MM.1S (cell line): ENCODE measurements around the gene PLXND1.

Experiments
- DNase-seq: peaks from one replicate; pipeline ENCODE4 v3.0.0-alpha.2; 2015
- H2AFZ ChIP-seq: fragments of 300-600 bp; sonication (generic); 2 replicates; pipeline ENCODE4 v1.6.0; 2016; ENCODE audit warnings: antibody characterized with exemption, low read length
- H3F3A ChIP-seq: fragments of 300-600 bp; sonication (generic); 2 replicates; pipeline ENCODE4 v1.6.1; 2016; ENCODE audit warnings: mild to moderate bottlenecking, antibody characterized with exemption, low read length, moderate library complexity, mixed read lengths; ENCODE audit not compliant: insufficient read depth
- H3K27ac ChIP-seq: fragments of 300-600 bp; sonication (generic); 2 replicates; pipeline ENCODE4 v1.5.1; 2016; ENCODE audit warnings: mild to moderate bottlenecking, low read length
- H3K27me3 ChIP-seq: fragments of 300-600 bp; sonication (generic); replicated peaks from 2 replicates; pipeline ENCODE4 v1.6.0; 2016; ENCODE audit warnings: low read length; ENCODE audit not compliant: insufficient read depth
- H3K36me3 ChIP-seq: fragments of 300-600 bp; sonication (generic); replicated peaks from 2 replicates; pipeline ENCODE4 v1.6.1; 2016; ENCODE audit warnings: mild to moderate bottlenecking, low read length, mixed read lengths; ENCODE audit not compliant: insufficient read depth
- H3K4me1 ChIP-seq: fragments of 300-600 bp; sonication (generic); 2 replicates; pipeline ENCODE4 v1.6.1; 2016; ENCODE audit warnings: low read length, mixed read lengths
- H3K4me2 ChIP-seq: fragments of 300-600 bp; sonication (generic); 2 replicates; pipeline ENCODE4 v1.6.0; 2016; ENCODE audit warnings: low read depth, low read length
- H3K4me3 ChIP-seq: fragments of 300-600 bp; sonication (generic); 2 replicates; pipeline ENCODE4 v1.5.1; 2016; ENCODE audit warnings: low read length, mixed read lengths
- H3K79me2 ChIP-seq: fragments of 300-600 bp; sonication (generic); 2 replicates; pipeline ENCODE4 v1.6.1; 2016; ENCODE audit warnings: mixed run types, low read length, mixed read lengths
- H3K9ac ChIP-seq: fragments of 300-600 bp; sonication (generic); 2 replicates; pipeline ENCODE4 v1.6.1; 2016; ENCODE audit warnings: low read length, mixed read lengths
- H3K9me2 ChIP-seq: fragments of 300-600 bp; sonication (generic); replicated peaks from 2 replicates; pipeline ENCODE4 v1.6.1; 2016; ENCODE audit warnings: mild to moderate bottlenecking, low read length, mixed read lengths; ENCODE audit not compliant: insufficient read depth
- H3K9me3 ChIP-seq: fragments of 300-600 bp; sonication (generic); replicated peaks from 2 replicates; pipeline ENCODE4 v1.6.1; 2016; ENCODE audit warnings: mild to moderate bottlenecking, low read length, mixed read lengths; ENCODE audit not compliant: insufficient read depth
- H4K20me1 ChIP-seq: fragments of 300-600 bp; sonication (generic); 2 replicates; pipeline ENCODE4 v1.6.1; 2016; ENCODE audit warnings: mild to moderate bottlenecking, low read length, moderate library complexity, mixed read lengths; ENCODE audit not compliant: insufficient read depth
- CTCF ChIP-seq: fragments of 300-600 bp; sonication (generic); IDR thresholded peaks from 2 replicates; pipeline ENCODE4 v1.5.1; 2016; ENCODE audit warnings: antibody characterized with exemption, low read length, mixed read lengths
- EZH2 ChIP-seq: fragments of 300-600 bp; sonication (generic); optimal IDR thresholded peaks from 2 replicates; pipeline ENCODE3; 2017; ENCODE audit warnings: low read depth, mild to moderate bottlenecking, antibody characterized with exemption, low read length, mixed read lengths
- EZH2phosphoT487 ChIP-seq: fragments of 300-600 bp; sonication (generic); IDR thresholded peaks from 2 replicates; pipeline ENCODE4 v1.6.1; 2018; ENCODE audit warnings: antibody characterized with exemption, low read length

Gene PLXND1

GRCh38 chr3:129603561-129603942 lies 2.9 kb downstream of the PLXND1 start:
- no peaks in the 10 kb centered on the region for H4K20me1 ChIP-seq
- no peak overlapping the region for H3K4me3 ChIP-seq
- no peak overlapping the region for H2AFZ ChIP-seq
- H3K4me1 ChIP-seq, result 0 out of 2 replicates have a peak, but pooled peaks cover 2% of the 10 kb centered on the region
- no peaks in the 10 kb centered on the region for H3K9me2 ChIP-seq
- H3K27me3 ChIP-seq, result peaks cover 26% of the 10 kb centered on the region
- H3K27ac ChIP-seq, result no peak overlapping the region
- H3K4me2 ChIP-seq, result no peak overlapping the region
- no peak overlapping the region for H3K9ac ChIP-seq
- H3K9me3 ChIP-seq, result no peaks in the 10 kb centered on the region
- no peak for DNase-seq
- no peaks in the 10 kb centered on the region for H3K36me3 ChIP-seq
- H3F3A ChIP-seq, result no peaks in the 10 kb centered on the region
- no peak for TF ChIP-seq CTCF
- TF ChIP-seq EZH2phosphoT487, result no peak
- TF ChIP-seq EZH2, result no peak
- H3K79me2 ChIP-seq, result no peaks in the 10 kb centered on the region

- H3K27ac ChIP-seq, result no peak overlapping the region
- H3K9ac ChIP-seq, result no peak overlapping the region
- no peak overlapping the region for H2AFZ ChIP-seq
- no peaks in the 10 kb centered on the region for H3K36me3 ChIP-seq
- no peaks in the 10 kb centered on the region for H3K79me2 ChIP-seq
- H3K4me3 ChIP-seq, result no peak overlapping the region
- H3K4me1 ChIP-seq, result 0 out of 2 replicates have a peak, but pooled peaks cover 2% of the 10 kb centered on the region
- H3K4me2 ChIP-seq, result no peak overlapping the region
- no peaks in the 10 kb centered on the region for H3K9me3 ChIP-seq
- no peaks in the 10 kb centered on the region for H3F3A ChIP-seq
- TF ChIP-seq CTCF, result no peak
- no peak for TF ChIP-seq EZH2phosphoT487
- TF ChIP-seq EZH2, result no peak
- no peaks in the 10 kb centered on the region for H4K20me1 ChIP-seq
- no peak for DNase-seq
- peaks cover 20% of the 10 kb centered on the region for H3K27me3 ChIP-seq
- no peaks in the 10 kb centered on the region for H3K9me2 ChIP-seq
These were observed 3.5 kb downstream of the PLXND1 start for GRCh38 chr3:129602730-129603560.

- H3F3A ChIP-seq, result no peaks in the 10 kb centered on the region
- DNase-seq, result no peak
- H3K9me3 ChIP-seq, result no peaks in the 10 kb centered on the region
- H3K36me3 ChIP-seq, result no peaks in the 10 kb centered on the region
- peaks cover 14% of the 10 kb centered on the region for H3K27me3 ChIP-seq
- H3K4me2 ChIP-seq, result no peak overlapping the region
- H4K20me1 ChIP-seq, result no peaks in the 10 kb centered on the region
- no peak overlapping the region for H3K9ac ChIP-seq
- TF ChIP-seq EZH2phosphoT487 (no peak), CTCF (no peak), EZH2 (no peak)
- no peaks in the 10 kb centered on the region for H3K79me2 ChIP-seq
- H3K4me3 ChIP-seq, result no peak overlapping the region
- H2AFZ ChIP-seq, result no peak overlapping the region
- no peaks in the 10 kb centered on the region for H3K9me2 ChIP-seq
- no peak overlapping the region for H3K27ac ChIP-seq
- 0 out of 2 replicates have a peak, but pooled peaks cover 2% of the 10 kb centered on the region for H3K4me1 ChIP-seq
These were observed 4.2 kb downstream of the PLXND1 start for GRCh38 chr3:129602309-129602708.
